NCI-H2227 treated with DMSO at 0.1 percent for 48 hours (cell line): ENCODE measurements around the gene PHC3.
A peak's percentile ranks its signal among the peaks of the same experiment; 100 is the strongest.
"Not testable (repeated sequence)": the region's sequence is repeated elsewhere in the genome, so short reads cannot be mapped to it uniquely, and the experiment has no call there.

ENCODE experiments used
- DNase-seq: peaks from one replicate; lab custom pipeline; 2025; lab: John Stamatoyannopoulos, UW

The PHC3 gene, protein sequence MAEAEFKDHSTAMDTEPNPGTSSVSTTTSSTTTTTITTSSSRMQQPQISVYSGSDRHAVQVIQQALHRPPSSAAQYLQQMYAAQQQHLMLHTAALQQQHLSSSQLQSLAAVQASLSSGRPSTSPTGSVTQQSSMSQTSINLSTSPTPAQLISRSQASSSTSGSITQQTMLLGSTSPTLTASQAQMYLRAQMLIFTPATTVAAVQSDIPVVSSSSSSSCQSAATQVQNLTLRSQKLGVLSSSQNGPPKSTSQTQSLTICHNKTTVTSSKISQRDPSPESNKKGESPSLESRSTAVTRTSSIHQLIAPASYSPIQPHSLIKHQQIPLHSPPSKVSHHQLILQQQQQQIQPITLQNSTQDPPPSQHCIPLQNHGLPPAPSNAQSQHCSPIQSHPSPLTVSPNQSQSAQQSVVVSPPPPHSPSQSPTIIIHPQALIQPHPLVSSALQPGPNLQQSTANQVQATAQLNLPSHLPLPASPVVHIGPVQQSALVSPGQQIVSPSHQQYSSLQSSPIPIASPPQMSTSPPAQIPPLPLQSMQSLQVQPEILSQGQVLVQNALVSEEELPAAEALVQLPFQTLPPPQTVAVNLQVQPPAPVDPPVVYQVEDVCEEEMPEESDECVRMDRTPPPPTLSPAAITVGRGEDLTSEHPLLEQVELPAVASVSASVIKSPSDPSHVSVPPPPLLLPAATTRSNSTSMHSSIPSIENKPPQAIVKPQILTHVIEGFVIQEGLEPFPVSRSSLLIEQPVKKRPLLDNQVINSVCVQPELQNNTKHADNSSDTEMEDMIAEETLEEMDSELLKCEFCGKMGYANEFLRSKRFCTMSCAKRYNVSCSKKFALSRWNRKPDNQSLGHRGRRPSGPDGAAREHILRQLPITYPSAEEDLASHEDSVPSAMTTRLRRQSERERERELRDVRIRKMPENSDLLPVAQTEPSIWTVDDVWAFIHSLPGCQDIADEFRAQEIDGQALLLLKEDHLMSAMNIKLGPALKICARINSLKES

DNA sequence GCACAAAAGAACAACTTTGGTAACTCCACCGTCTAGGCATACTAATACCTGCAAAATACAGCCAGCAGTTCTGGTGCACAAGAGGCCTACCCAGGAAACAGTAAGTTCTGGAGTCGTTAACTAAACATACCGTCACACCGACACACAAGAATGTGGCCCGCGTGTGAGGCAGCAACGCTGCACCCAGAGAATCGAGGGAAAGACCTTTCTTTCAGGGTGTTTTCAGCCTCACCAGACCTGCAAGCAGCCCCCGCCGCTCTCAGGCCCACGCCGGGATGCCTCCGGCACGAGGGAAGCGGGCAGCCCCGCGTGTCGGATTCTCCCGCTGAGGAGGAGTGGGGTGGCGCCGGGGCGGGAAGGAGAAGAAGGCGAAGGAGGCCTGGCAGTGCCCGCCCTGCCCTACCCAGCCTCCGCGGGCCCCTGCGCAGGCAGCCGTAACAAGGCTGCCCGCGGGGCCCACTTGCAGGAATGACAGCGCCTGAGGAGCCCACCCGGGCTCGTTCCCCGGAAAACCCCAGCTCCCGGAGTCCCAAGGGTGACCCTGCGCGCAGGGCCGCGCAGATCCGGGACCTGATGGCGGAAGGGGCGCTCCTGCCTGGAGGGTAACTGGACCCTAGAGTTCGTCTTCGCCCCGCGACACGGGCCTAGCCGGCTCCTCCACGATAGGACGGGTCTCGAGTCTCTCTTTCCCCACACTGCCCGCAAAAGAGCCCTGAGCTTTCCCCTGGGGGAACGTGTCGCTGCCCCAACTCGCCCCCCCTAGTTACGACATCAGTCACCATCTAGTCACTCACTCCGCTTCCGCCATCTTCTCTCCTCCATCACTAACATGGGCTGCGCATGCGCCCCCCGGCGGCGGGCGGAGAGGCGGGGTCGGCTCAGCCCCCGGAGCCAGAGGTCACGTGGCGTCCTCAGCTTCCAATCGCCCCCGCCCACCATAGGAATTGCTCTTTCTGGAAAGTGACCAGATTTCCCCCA, at the start of gene PHC3:
TSS of gene PHC3 (minus strand) at position 826 of the 978 bp plus-strand sequence. CDS start at position 808, 18 bp downstream.
- peak; percentile 95 for DNase-seq

- DNase-seq, result no peak
Observed at GRCh38 chr3:170228093-170228766, 46.7 kb upstream of the PHC3 start.

DNA sequence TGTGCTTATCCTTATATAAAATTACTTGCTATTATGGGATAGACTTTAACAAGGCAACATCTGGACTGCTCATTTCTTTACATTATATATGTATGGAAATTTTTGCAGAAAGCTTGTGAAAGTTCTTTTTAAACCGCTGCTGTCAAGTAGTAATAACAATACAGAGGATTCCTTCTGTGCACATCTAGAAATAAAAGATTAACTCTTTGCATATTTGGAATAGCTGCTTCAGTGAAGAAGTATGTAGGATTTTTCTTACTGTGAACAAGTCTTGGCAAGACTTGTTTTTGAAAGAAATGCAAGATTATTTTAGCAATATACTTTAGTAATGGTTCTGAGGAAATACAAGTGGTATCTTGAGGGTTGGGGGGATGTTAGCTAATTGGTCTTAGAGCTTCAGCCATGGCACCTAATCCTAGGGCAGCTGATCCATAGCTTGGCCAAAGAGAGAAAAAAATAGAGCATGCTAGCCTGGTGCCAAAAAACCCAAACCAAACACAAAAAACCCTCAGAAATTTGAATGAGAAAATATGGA, 45.0 kb upstream of the PHC3 start:
- DNase-seq, result no peak

DNA sequence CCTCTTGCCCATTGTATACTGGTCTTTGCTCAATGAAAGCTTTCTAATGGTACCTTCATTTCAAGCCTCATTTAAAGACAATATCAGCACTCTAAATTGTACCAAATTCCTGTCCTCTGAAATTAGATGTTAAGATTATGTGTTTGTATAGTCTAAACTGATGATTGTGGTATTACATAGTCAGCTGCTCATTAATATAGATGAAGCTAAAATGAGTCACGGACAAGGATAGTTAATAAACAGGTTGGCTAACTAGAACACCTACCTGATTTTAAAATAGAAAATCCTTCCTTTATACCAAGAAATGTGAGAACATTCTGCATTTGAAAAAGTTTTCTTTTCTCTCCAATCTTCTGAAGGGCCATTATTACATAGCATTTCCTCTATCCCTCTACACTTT, 43.6 kb upstream of the PHC3 start:
- DNase-seq, result no peak

DNA sequence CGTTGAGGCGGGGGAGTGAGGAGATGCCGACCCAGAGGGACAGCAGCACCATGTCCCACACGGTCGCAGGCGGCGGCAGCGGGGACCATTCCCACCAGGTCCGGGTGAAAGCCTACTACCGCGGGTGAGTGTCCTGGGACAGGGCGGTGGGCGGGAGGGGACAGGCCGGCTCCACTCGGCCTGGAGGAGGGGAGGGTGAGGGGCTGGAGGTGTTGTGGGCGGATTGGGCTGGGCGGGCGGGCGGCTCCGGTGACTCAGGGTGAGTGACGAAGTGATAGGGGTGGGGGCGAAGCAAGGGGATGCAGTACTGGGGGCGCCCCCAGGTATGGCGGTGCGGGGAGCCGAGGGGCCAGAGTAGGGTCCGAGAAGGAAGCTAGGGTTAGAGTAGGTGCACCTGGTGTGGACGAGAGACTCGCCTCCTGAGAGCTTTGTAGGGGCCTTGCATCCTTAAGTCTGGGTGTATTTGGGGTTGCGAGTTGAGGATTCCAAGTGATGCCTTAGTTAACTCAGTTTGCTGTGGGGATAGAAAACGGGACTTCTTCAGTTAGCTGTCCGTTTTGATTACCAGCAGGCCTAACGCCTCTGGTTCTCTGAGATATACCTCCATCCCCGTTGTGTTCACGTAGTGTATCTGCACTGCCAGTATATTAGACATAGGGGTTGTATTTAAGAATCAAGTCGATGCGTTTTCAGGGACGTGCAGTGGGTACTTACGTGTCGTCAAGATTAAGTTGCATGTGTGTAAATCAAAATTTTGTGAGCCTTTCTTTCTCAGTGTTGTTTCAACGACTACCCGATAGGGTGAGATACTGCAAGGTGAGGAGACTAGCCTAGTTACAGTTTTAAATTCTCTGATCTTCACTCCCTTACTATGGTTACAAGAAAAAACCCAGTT, 41.4 kb upstream of the PHC3 start:
- DNase-seq, result no peak

GRCh38 chr3:170221924-170222646, 40.6 kb upstream of the PHC3 start, which contains the start of gene PRKCI:
TSS of gene PRKCI (plus strand) at chr3:170222424. CDS start at chr3:170222670, 246 bp downstream.
- DNase-seq, result peak; percentile 98

- DNase-seq, result no peak
Observed at GRCh38 chr3:170220871-170221270, 39.3 kb upstream of the PHC3 start.

- no peak for DNase-seq
Observed at GRCh38 chr3:170219850-170220249, 38.3 kb upstream of the PHC3 start.

GRCh38 chr3:170211668-170212067, 30.1 kb upstream of the PHC3 start:
- no peak for DNase-seq

DNA sequence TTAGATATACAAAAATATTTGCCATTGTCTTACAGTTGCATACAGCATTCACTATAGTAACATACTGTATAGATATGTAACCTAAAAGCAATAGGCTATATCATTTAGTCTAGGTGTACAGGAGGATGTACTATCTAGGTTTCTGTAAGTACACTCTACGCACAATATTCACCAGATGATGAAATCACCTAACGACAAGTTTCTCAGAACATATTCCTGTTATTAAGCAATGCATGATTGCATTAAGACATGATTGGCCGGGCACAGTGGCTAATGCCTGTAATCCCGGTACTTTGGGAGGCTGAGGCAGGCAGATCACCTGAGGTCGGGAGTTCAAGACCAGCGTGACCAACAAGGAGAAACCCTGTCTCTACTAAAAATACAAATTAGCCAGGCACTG, 26.2 kb upstream of the PHC3 start:
- no peak for DNase-seq

DNA sequence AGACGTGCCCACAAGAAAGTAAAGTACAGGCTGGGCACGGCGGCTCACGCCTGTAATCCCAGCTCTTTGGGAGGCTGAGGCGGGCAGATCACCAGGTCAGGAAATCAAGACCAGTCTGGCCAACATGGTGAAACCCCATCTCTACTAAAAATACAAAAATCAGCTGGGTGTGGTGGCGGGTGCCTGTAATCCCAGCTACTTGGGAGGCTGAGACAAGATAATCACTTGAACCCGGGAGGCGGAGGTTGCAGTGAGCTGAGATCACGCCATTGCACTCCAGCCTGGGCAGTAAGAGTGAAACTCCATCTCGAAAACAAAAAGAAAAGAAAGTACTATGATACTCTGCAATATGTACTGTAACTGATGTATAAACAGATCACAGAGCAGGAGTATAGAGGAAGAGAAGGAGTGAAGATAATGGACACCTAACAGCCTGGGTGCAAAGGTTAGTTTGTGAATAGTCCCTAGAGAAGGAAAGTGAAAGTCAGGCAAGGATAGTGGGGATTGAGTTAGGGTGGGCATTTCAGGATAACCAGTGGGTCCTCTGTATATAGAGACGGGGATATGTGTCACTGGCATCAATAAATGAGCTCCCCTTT, 24.7 kb upstream of the PHC3 start:
- not testable (repeated sequence) for DNase-seq

DNA sequence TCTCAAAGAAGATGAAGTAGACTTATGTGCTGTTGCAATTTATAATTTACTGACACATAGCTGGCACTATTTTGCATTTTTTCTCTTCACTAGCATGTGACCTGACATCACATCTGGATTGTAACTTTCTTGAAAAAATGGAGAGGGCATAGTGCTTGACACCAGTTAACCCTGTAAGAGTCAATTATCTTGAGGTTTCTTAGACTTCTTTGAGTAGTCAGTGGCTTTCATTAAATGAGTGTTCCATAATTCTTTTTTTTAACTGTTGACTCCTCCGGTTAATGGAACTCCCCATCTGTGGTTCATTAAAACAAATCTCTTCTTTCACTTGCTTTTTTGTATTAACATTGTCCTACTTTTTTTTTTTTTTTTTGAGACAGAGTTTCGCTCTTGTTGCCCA, 23.8 kb upstream of the PHC3 start:
- DNase-seq, result no peak

DNA sequence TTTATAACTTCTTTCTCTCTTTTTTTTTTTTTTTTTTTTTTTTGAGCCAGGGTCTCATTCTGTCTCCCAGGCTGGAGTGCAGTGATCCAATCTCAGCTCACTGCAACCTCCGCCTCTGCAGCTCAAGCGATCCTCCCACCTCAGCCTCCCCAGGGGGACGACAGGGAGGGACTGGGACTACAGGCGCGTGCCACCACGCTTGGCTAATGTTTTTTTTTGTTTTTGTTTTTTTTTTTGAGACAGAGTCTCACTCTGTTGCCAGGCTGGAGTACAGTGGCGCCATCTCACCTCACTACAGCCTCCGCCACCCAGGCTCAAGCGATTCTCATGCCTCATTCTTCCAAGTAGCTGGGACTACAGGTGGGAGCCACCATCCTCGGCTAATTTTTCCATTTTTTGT, 23.0 kb upstream of the PHC3 start:
- DNase-seq, result no peak

DNA sequence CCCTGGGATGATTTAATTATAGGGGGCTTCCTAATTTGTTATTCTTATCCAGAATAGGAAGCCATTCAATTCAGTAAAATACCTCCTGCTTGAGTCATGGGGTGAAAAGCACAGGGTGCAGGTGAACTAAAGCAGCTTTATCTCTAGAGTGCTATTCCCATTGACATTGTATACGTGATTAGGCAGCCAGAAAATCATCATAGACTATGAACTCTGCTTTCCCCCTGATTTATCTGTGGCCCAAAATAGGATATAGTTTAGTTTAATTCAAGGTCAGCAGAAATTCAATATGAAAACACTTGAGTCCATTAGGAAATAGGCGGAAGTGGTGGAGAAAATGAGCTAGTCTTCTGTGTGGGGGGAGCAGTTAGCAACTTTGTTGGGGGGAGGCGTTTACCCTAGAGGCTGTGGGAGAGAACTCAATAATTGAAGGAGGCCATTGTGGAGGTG, 22.5 kb upstream of the PHC3 start:
- peak; percentile 66 for DNase-seq

- DNase-seq, result no peak
Observed at GRCh38 chr3:170203457-170203856, 21.9 kb upstream of the PHC3 start.

DNA sequence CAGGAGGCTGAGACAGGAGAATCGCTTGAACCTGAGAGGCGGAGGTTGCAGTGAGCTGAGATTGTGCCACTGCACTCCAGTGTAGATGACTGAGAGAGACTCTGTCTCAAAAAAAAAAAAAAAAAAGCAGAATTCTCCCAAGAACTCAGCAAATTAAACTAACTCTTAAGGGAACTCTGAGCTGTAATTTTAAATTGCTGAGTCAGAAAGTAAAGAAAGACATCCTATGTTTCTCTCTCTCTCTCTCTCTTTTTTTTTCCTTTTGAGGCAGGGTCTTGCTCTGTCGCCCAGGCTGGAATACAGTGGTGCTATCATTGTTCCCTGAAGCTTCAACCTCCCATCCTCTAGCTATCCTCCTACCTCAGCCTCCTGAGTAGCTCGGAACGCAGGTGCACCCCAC, 20.0 kb upstream of the PHC3 start:
- no peak for DNase-seq

- DNase-seq, result no peak
Observed at GRCh38 chr3:170200987-170201386, 19.5 kb upstream of the PHC3 start.

- DNase-seq, result no peak
Observed at GRCh38 chr3:170196833-170197232, 15.3 kb upstream of the PHC3 start.
